Adrenal gland (tissue), 12 donors: ENCODE results near the gene PNRC1. TPM values are rescaled to one million over a fixed set of nuclear protein-coding genes. Genes with fewer than 3 reads are reported as not detected.
A peak's percentile ranks its signal among the peaks of the same experiment; 100 is the strongest.

Experiments
- DNase-seq, 7 donors: peaks; one replicate each; pipeline ENCODE4 v3.0.0-alpha.2; 2019 to 2020
- H3K27ac ChIP-seq, 5 donors: fragments of 200-600 bp; sonication (generic) in 4 of 5; 1 replicate in 3 of 5; 2 replicates in 2 of 5; pipeline versions ENCODE4 v1.5.1 to v1.8.0; 2016 to 2020; ENCODE audit warnings: mild to moderate bottlenecking in 1 of 5
- H3K27me3 ChIP-seq: fragments of 200-600 bp; 2 replicates; pipeline ENCODE4 v1.8.0; 2021
- H3K36me3 ChIP-seq, 2 donors: fragments of 200-600 bp; replicated peaks in 1 of 2; 1 replicate in 1 of 2; 2 replicates in 1 of 2; pipeline versions ENCODE4 v1.5.1 to v1.8.0; 2018 to 2022
- H3K4me1 ChIP-seq, 2 donors: fragments of 200-600 bp; replicated peaks in 1 of 2; 1 replicate in 1 of 2; 2 replicates in 1 of 2; pipeline versions ENCODE4 v1.5.1 to v1.8.0; 2018 to 2021
- H3K4me3 ChIP-seq, 4 donors: fragments of 200-600 bp; sonication (generic) in 3 of 4; one replicate each; pipeline ENCODE4 v1.5.1; 2016 to 2018
- H3K9me3 ChIP-seq, 3 donors: fragments of 200-600 bp; sonication (generic) in 1 of 3; replicated peaks in 1 of 3; 1 replicate in 2 of 3; 2 replicates in 1 of 3; pipeline versions ENCODE4 v1.5.1 to v1.8.0; 2016 to 2021
- POLR2A ChIP-seq, 2 donors: fragments of 450-650 bp; IDR thresholded peaks; one replicate each; pipeline ENCODE4 v1.6.1; 2017; ENCODE audit warnings: antibody characterized with exemption in 2 of 2, mild to moderate bottlenecking in 2 of 2, moderate library complexity in 1 of 2
- WGBS, 4 donors: extraction: QIAGEN DNeasy Blood & Tissue Kit in 2 of 4; methylation state at CpG; one replicate each; pipeline versions ENCODE4 v1.1.5 to v1.1.7; 2013 to 2017; 5-methylcytosine and 5-hydroxymethylcytosine counted together
- intact Hi-C, 2 donors: fragments of 100-400 bp; cut with DNase I; formaldehyde crosslinking; loops; one replicate each; pipeline versions ENCODE4 v1.14.1 to v1.15.0; 2022 to 2023
- polyA plus RNA-seq, 3 donors: library from polyadenylated mRNA; stranded (reverse); fragments of 200-250 nt in 2 of 3; fragments of 350-450 nt in 1 of 3; fragmentation: Illumina TruSeq in 1 of 3; extraction: RNeasy Lipid Tissue Mini Kit (QIAGEN cat#74804) in 1 of 3; gene quantifications; one replicate each; pipeline ENCODE4 v1.2.3, GENCODE V29; 2013 to 2014
- total RNA-seq, 9 donors: library from RNA; depleted of rRNA in 4 of 9; stranded (reverse); fragments of >200 nt in 4 of 9; fragments of 120-200 nt in 1 of 9; fragmentation: NEBNext Ultra II Directional in 1 of 9; extraction: Animal tissue kit (Norgen Biotek cat#: 25700) in 1 of 9; gene quantifications; one replicate each; pipeline versions ENCODE4 v1.1.0 to v1.2.4, GENCODE V29; 2013 to 2023
- TF ChIP-seq, protein P1 (sequence below), 6 experiments: fragments of 450-650 bp in 4 of 6; fragments of 200-600 bp in 2 of 6; sonication (generic) in 1 of 6; IDR thresholded peaks; 1 replicate in 5 of 6; 2 replicates in 1 of 6; pipeline versions ENCODE4 v1.5.1 to v1.8.0; 2016 to 2021; ENCODE audit warnings: antibody characterized with exemption in 6 of 6, mild to moderate bottlenecking in 2 of 6, moderate library complexity in 1 of 6
- donor health status: healthy with polysubstance abuse.
- donor health status: Bipolar disorder and iron deficiency.
- donor health status: DM: yes; HTN: yes; CAD: no.
- donor health status: DM: no; HTN: no; CAD: no.
- donor health status: DM: no; HTN: no; CAD: no.
- donor health status: DM: yes; HTN: yes; CAD: no.

PNRC1 gene
- total and polyA plus RNA-seq, 12 donors, result 65.5 to 359 (median 220) TPM

GRCh38 chr6:89050697-89051096, 29.9 kb upstream of the PNRC1 start:
- Histone ChIP-seq H3K4me3 (no peak overlapping the region), H3K36me3 (no peaks in the 10 kb centered on the region), H3K9me3 (no peaks in the 10 kb centered on the region), H3K27me3 (no peaks in the 10 kb centered on the region), H3K27ac (peak overlapping the region in 1 of 5 donors; percentile 15), H3K4me1 (peaks cover 0 to 16% of the 10 kb centered on the region in 2 donors)
- no peak for DNase-seq
- no peak for TF ChIP-seq POLR2A (IDR thresholded peaks at IDR 0.05)
- TF ChIP-seq, protein P1, sequence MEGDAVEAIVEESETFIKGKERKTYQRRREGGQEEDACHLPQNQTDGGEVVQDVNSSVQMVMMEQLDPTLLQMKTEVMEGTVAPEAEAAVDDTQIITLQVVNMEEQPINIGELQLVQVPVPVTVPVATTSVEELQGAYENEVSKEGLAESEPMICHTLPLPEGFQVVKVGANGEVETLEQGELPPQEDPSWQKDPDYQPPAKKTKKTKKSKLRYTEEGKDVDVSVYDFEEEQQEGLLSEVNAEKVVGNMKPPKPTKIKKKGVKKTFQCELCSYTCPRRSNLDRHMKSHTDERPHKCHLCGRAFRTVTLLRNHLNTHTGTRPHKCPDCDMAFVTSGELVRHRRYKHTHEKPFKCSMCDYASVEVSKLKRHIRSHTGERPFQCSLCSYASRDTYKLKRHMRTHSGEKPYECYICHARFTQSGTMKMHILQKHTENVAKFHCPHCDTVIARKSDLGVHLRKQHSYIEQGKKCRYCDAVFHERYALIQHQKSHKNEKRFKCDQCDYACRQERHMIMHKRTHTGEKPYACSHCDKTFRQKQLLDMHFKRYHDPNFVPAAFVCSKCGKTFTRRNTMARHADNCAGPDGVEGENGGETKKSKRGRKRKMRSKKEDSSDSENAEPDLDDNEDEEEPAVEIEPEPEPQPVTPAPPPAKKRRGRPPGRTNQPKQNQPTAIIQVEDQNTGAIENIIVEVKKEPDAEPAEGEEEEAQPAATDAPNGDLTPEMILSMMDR (IDR thresholded peaks at IDR 0.05), result no peak
- intact Hi-C loops, result no loop called here
- WGBS, 4 donors, result 73 to 82% (median 78%) methylated on average over 3 of the region's 3 CpGs

GRCh38 chr6:89051676-89052075, 28.9 kb upstream of the PNRC1 start:
- DNase-seq, result no peak
- Histone ChIP-seq H3K4me1 (peaks cover 0 to 16% of the 10 kb centered on the region in 2 donors), H3K36me3 (no peaks in the 10 kb centered on the region), H3K9me3 (no peaks in the 10 kb centered on the region), H3K27me3 (no peaks in the 10 kb centered on the region), H3K27ac (no peak overlapping the region), H3K4me3 (no peak overlapping the region)
- no peak for TF ChIP-seq POLR2A (IDR thresholded peaks at IDR 0.05)
- TF ChIP-seq, protein P1 (IDR thresholded peaks at IDR 0.05), result no peak
- 70 to 84% (median 73%) methylated on average over 3 of the region's 3 CpGs for WGBS, 4 donors
- intact Hi-C loops, result no loop called here

GRCh38 chr6:89054208-89054607, 26.3 kb upstream of the PNRC1 start:
- peaks cover 0 to 16% of the 10 kb centered on the region in 2 donors for H3K4me1 ChIP-seq
- H3K9me3 ChIP-seq, result no peaks in the 10 kb centered on the region
- TF ChIP-seq, protein P1 (IDR thresholded peaks at IDR 0.05), result no peak
- no peak for TF ChIP-seq POLR2A (IDR thresholded peaks at IDR 0.05)
- intact Hi-C loops, result no loop called here
- H3K27ac ChIP-seq, result no peak overlapping the region
- H3K36me3 ChIP-seq, result no peaks in the 10 kb centered on the region
- 85 to 91% (median 87%) methylated on average over 4 of the region's 4 CpGs for WGBS, 4 donors
- DNase-seq, result no peak
- H3K4me3 ChIP-seq, result no peak overlapping the region
- H3K27me3 ChIP-seq, result no peaks in the 10 kb centered on the region

- intact Hi-C loops, result no loop called here
- H3K4me1 ChIP-seq, result no peaks in the 10 kb centered on the region
- no peaks in the 10 kb centered on the region for H3K27me3 ChIP-seq
- TF ChIP-seq, protein P1 (IDR thresholded peaks at IDR 0.05), result no peak
- no peak for TF ChIP-seq POLR2A (IDR thresholded peaks at IDR 0.05)
- WGBS, 4 donors, result 74 to 89% (median 87%) methylated on average over 2 of the region's 2 CpGs
- no peak overlapping the region for H3K4me3 ChIP-seq
- DNase-seq, result no peak
- H3K27ac ChIP-seq, result no peak overlapping the region
- H3K36me3 ChIP-seq, result no peaks in the 10 kb centered on the region
- H3K9me3 ChIP-seq, result no peaks in the 10 kb centered on the region
Measured at GRCh38 chr6:89057759-89058158, 22.8 kb upstream of the PNRC1 start.
